ENCODE measurements around the gene CYP2D6. TPM values are rescaled to one million over a fixed set of nuclear protein-coding genes. Genes with fewer than 3 reads are reported as not detected.
A peak's percentile ranks its signal among the peaks of the same experiment; 100 is the strongest.
"Not testable (repeated sequence)": the region's sequence is repeated elsewhere in the genome, so short reads cannot be mapped to it uniquely, and the experiment has no call there.

Gene CYP2D6
- 1 to 10 TPM in 1 of 2 donors, under 1 TPM in 1; 0.79 to 2.1 TPM for total RNA-seq
- 1 to 10 TPM; 4.6 to 9.9 TPM for polyA plus RNA-seq (ENCODE audit: insufficient read length in 2 of 2)
- long read RNA-seq, donor 1, result 0 reads
- long read RNA-seq, donor 2, result 0 reads
- long read RNA-seq, donor 3, result 0 reads
- long read RNA-seq, donor 4, result 0 reads

- H3K36me3 ChIP-seq (ENCODE audit: control insufficient read depth, insufficient read depth, low read length), result peaks cover 24% of the 10 kb centered on the region
- not testable (repeated sequence) for H3K9me3 ChIP-seq (ENCODE audit: control insufficient read depth, insufficient read depth, low read length); H3K27ac ChIP-seq (ENCODE audit: low read depth, low read length); H3K4me3 ChIP-seq (ENCODE audit: low read depth, low read length); H3K27me3 ChIP-seq (ENCODE audit: control insufficient read depth, insufficient read depth, low read length); H3K4me1 ChIP-seq (ENCODE audit: control insufficient read depth, insufficient read depth, low read length); DNase-seq (ENCODE audit: low read depth in 4 of 6, low spot score in 6 of 6)
- 88% methylated on average over 12 of the region's 14 CpGs for WGBS (ENCODE audit: insufficient coverage)
Measured at GRCh38 chr22:42130639-42131431, at the start of gene CYP2D6. Gene CYP2D6, minus strand, starts transcription at chr22:42130810. Its CDS starts 19 bp downstream, at chr22:42130791.

- no peaks in the 10 kb centered on the region for H3K27me3 ChIP-seq (ENCODE audit: control insufficient read depth, insufficient read depth, low read length)
- 63% methylated on average over 1 of the region's 6 CpGs for WGBS (ENCODE audit: insufficient coverage)
- no peaks in the 10 kb centered on the region for H3K4me1 ChIP-seq (ENCODE audit: control insufficient read depth, insufficient read depth, low read length)
- H3K36me3 ChIP-seq (ENCODE audit: control insufficient read depth, insufficient read depth, low read length), result peaks cover 5% of the 10 kb centered on the region
- no peak overlapping the region for H3K4me3 ChIP-seq (ENCODE audit: low read depth, low read length)
- no peak for DNase-seq (ENCODE audit: low read depth in 4 of 6, low spot score in 6 of 6)
- no peaks in the 10 kb centered on the region for H3K9me3 ChIP-seq (ENCODE audit: control insufficient read depth, insufficient read depth, low read length)
- no peak overlapping the region for H3K27ac ChIP-seq (ENCODE audit: low read depth, low read length)
Measured at GRCh38 chr22:42179616-42180015, 49.0 kb upstream of the CYP2D6 start.

DNA sequence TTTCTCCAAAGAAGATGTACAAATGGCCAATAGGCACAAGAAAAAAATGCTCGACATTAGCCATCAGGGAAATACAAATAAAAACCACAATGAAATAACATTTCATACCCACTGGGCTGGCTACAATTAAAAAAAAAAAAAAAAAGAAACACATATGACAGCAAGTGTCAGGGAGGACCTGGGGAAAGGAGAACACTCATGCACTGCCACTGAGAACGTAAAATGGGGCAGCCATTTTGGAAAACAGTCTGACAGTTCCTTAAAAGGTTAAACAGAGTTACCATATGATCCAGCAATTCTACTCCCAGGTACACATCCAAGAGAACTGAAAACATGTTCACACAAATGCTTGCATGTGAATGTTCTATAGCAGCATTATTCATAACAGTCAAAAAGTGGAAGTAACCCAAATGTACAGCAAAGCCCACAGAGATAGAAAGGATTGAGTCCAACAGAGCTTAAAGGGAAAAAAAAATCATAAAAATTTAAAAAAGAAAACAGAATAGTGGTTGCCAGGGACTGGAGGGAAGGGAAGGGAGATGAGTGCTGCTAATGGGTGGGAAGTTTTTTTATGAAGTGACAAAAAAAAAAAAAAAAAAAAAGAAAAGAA is 48.4 kb upstream of the CYP2D6 start:
- no CpG with 5 or more reads among the region's 2 CpGs for WGBS (ENCODE audit: insufficient coverage)
- H3K9me3 ChIP-seq (ENCODE audit: control insufficient read depth, insufficient read depth, low read length), result no peaks in the 10 kb centered on the region
- no peaks in the 10 kb centered on the region for H3K27me3 ChIP-seq (ENCODE audit: control insufficient read depth, insufficient read depth, low read length)
- no peaks in the 10 kb centered on the region for H3K4me1 ChIP-seq (ENCODE audit: control insufficient read depth, insufficient read depth, low read length)
- H3K27ac ChIP-seq (ENCODE audit: low read depth, low read length), result no peak overlapping the region
- peaks cover 5% of the 10 kb centered on the region for H3K36me3 ChIP-seq (ENCODE audit: control insufficient read depth, insufficient read depth, low read length)
- no peak overlapping the region for H3K4me3 ChIP-seq (ENCODE audit: low read depth, low read length)
- no peak for DNase-seq (ENCODE audit: low read depth in 4 of 6, low spot score in 6 of 6)

- WGBS (ENCODE audit: insufficient coverage), result 60% methylated on average over 1 of the region's 5 CpGs
- H3K4me3 ChIP-seq (ENCODE audit: low read depth, low read length), result no peak overlapping the region
- no peaks in the 10 kb centered on the region for H3K27me3 ChIP-seq (ENCODE audit: control insufficient read depth, insufficient read depth, low read length)
- peaks cover 4% of the 10 kb centered on the region for H3K4me1 ChIP-seq (ENCODE audit: control insufficient read depth, insufficient read depth, low read length)
- H3K9me3 ChIP-seq (ENCODE audit: control insufficient read depth, insufficient read depth, low read length), result no peaks in the 10 kb centered on the region
- no peak overlapping the region for H3K27ac ChIP-seq (ENCODE audit: low read depth, low read length)
- H3K36me3 ChIP-seq (ENCODE audit: control insufficient read depth, insufficient read depth, low read length), result peaks cover 5% of the 10 kb centered on the region
- no peak for DNase-seq (ENCODE audit: low read depth in 4 of 6, low spot score in 6 of 6)
Measured at GRCh38 chr22:42177891-42178336, 47.3 kb upstream of the CYP2D6 start.

DNA sequence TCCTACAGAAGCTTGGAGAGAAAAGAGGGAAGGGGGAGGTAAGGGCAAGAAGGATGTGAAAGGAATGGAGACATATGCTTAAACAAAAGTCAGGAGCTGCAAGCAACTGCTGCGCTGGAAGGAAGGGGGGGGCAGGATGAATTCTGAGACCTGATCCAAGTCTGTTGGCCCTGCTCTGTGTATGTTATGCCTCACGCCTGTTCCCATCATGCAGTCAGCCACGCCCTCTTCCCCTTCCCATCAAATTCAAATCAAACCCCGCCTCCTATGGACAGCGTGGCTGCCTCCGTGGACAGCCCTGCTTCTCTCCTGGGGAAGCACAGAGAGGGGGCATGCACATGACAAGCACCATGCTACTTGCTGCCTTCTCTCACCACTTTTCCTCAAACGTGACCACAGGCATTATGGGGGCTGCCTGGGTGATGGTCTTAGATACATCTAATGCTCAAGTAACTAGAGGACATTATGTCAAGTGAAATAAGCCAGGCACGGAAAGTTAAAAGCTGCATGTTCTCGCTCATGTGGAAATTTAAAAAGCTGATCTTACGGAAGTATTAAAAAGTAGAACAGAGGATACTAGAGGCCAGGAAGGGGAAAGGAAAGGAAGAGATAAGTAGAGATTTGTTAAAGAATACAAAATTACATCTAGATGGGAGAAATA is 45.8 kb upstream of the CYP2D6 start:
- Histone ChIP-seq H3K27me3 (ENCODE audit: control insufficient read depth, insufficient read depth, low read length) (no peaks in the 10 kb centered on the region), H3K4me3 (ENCODE audit: low read depth, low read length) (no peak overlapping the region), H3K4me1 (ENCODE audit: control insufficient read depth, insufficient read depth, low read length) (peaks cover 19% of the 10 kb centered on the region), H3K9me3 (ENCODE audit: control insufficient read depth, insufficient read depth, low read length) (no peaks in the 10 kb centered on the region), H3K27ac (ENCODE audit: low read depth, low read length) (no peak overlapping the region), H3K36me3 (ENCODE audit: control insufficient read depth, insufficient read depth, low read length) (peaks cover 5% of the 10 kb centered on the region)
- DNase-seq (ENCODE audit: low read depth in 4 of 6, low spot score in 6 of 6), result peak in 1 of 6 donors; percentile 20
- 78% methylated on average over 4 of the region's 10 CpGs for WGBS (ENCODE audit: insufficient coverage)

DNA sequence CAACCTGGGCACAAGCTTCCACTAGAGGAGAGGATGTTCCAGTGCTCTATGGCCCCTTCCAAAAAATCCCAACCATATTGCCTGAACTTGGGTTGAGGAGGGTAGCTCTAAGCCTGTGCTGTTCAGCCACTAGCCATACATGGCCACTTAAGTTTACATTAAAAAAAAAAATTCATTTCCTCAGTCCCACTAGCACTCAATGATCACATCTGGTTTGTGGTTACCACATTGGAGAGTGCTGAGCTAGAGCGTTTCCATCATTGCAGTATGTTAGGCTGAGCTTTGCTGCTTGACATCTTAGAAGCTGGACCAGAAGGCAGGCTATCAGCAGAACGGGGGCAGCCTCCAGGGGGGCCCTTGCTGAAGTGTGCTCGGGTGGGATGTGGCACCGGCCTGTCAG is 43.5 kb upstream of the CYP2D6 start:
- Histone ChIP-seq H3K27me3 (ENCODE audit: control insufficient read depth, insufficient read depth, low read length) (no peaks in the 10 kb centered on the region), H3K4me3 (ENCODE audit: low read depth, low read length) (no peak overlapping the region), H3K4me1 (ENCODE audit: control insufficient read depth, insufficient read depth, low read length) (peaks cover 21% of the 10 kb centered on the region), H3K27ac (ENCODE audit: low read depth, low read length) (no peak overlapping the region), H3K9me3 (ENCODE audit: control insufficient read depth, insufficient read depth, low read length) (no peaks in the 10 kb centered on the region), H3K36me3 (ENCODE audit: control insufficient read depth, insufficient read depth, low read length) (peaks cover 3% of the 10 kb centered on the region)
- 60% methylated on average over 4 of the region's 4 CpGs for WGBS (ENCODE audit: insufficient coverage)
- DNase-seq (ENCODE audit: low read depth in 4 of 6, low spot score in 6 of 6), result no peak

GRCh38 chr22:42173183-42173926 is 42.7 kb upstream of the CYP2D6 start:
- no peaks in the 10 kb centered on the region for H3K9me3 ChIP-seq (ENCODE audit: control insufficient read depth, insufficient read depth, low read length)
- peaks cover 21% of the 10 kb centered on the region for H3K4me1 ChIP-seq (ENCODE audit: control insufficient read depth, insufficient read depth, low read length)
- WGBS (ENCODE audit: insufficient coverage), result 100% methylated on average over 3 of the region's 6 CpGs
- no peak overlapping the region for H3K27ac ChIP-seq (ENCODE audit: low read depth, low read length)
- peaks cover 6% of the 10 kb centered on the region for H3K36me3 ChIP-seq (ENCODE audit: control insufficient read depth, insufficient read depth, low read length)
- no peak overlapping the region for H3K4me3 ChIP-seq (ENCODE audit: low read depth, low read length)
- no peak for DNase-seq (ENCODE audit: low read depth in 4 of 6, low spot score in 6 of 6)
- no peaks in the 10 kb centered on the region for H3K27me3 ChIP-seq (ENCODE audit: control insufficient read depth, insufficient read depth, low read length)

GRCh38 chr22:42172773-42173172 is 42.2 kb upstream of the CYP2D6 start:
- Histone ChIP-seq H3K27me3 (ENCODE audit: control insufficient read depth, insufficient read depth, low read length) (no peaks in the 10 kb centered on the region), H3K4me1 (ENCODE audit: control insufficient read depth, insufficient read depth, low read length) (peaks cover 21% of the 10 kb centered on the region), H3K27ac (ENCODE audit: low read depth, low read length) (no peak overlapping the region), H3K4me3 (ENCODE audit: low read depth, low read length) (no peak overlapping the region), H3K36me3 (ENCODE audit: control insufficient read depth, insufficient read depth, low read length) (peaks cover 11% of the 10 kb centered on the region), H3K9me3 (ENCODE audit: control insufficient read depth, insufficient read depth, low read length) (no peaks in the 10 kb centered on the region)
- peak in 2 of 6 donors; percentile 30 to 48 for DNase-seq (ENCODE audit: low read depth in 4 of 6, low spot score in 6 of 6)
- WGBS (ENCODE audit: insufficient coverage), result 10% methylated on average over 3 of the region's 5 CpGs

Data from spinal cord (tissue), 10 donors.